HepG2 (cell line): Measurements from ENCODE around the gene BIRC5. TPM values are rescaled to one million over a fixed set of nuclear protein-coding genes. Genes with fewer than 3 reads are reported as not detected.
A peak's percentile ranks its signal among the peaks of the same experiment; 100 is the strongest.

Source experiments
- BRCA1 ChIP-seq: sonication (generic); formaldehyde crosslinking; IDR thresholded peaks from 2 replicates; pipeline ENCODE4 v1.4.0; 2020; ENCODE audit warnings: missing genetic modification reagents
- ELF4 ChIP-seq: sonication (generic); formaldehyde crosslinking; IDR thresholded peaks from 2 replicates; pipeline ENCODE4 v1.5.0; 2020; ENCODE audit warnings: missing genetic modification reagents, mild to moderate bottlenecking, moderate library complexity, borderline replicate concordance
- HHEX ChIP-seq: IDR thresholded peaks from 2 replicates; pipeline ENCODE4 v1.6.1; 2016; ENCODE audit warnings: control low read depth
- HIVEP1 ChIP-seq: sonication (generic); formaldehyde crosslinking; IDR thresholded peaks from 2 replicates; pipeline ENCODE4 v1.4.0; 2020; ENCODE audit warnings: mild to moderate bottlenecking, missing genetic modification reagents
- RCOR2 ChIP-seq: IDR thresholded peaks from 2 replicates; pipeline ENCODE4 v1.6.1; 2016; ENCODE audit warnings: missing biosample characterization, missing genetic modification reagents
- TAF15 ChIP-seq: fragments of 200-400 bp; formaldehyde crosslinking; IDR thresholded peaks from one replicate; pipeline ENCODE4 v1.6.1; 2018; ENCODE audit warnings: mild to moderate bottlenecking, low read depth, low read length; ENCODE audit not compliant: poor library complexity, severe bottlenecking
- TFDP2 ChIP-seq: sonication (generic); formaldehyde crosslinking; IDR thresholded peaks from 2 replicates; pipeline ENCODE4 v1.4.0; 2020; ENCODE audit warnings: missing genetic modification reagents
- ZBTB8A ChIP-seq: sonication (generic); formaldehyde crosslinking; IDR thresholded peaks from 2 replicates; pipeline ENCODE4 v1.4.0; 2020; ENCODE audit warnings: mild to moderate bottlenecking, low read depth, missing genetic modification reagents, borderline replicate concordance
- ZNF432 ChIP-seq: sonication (generic); formaldehyde crosslinking; IDR thresholded peaks from 2 replicates; pipeline ENCODE4 v1.5.0; 2020; ENCODE audit warnings: missing genetic modification reagents, mild to moderate bottlenecking, borderline replicate concordance
- ZNF512B ChIP-seq: sonication (generic); formaldehyde crosslinking; IDR thresholded peaks from 2 replicates; pipeline ENCODE4 v1.5.1; 2020; ENCODE audit warnings: missing genetic modification reagents, mild to moderate bottlenecking, borderline replicate concordance
- ZNF790 ChIP-seq: sonication (generic); formaldehyde crosslinking; IDR thresholded peaks from 2 replicates; pipeline ENCODE4 v1.8.0; 2022; ENCODE audit warnings: missing genetic modification reagents, mild to moderate bottlenecking, borderline replicate concordance
- polyA plus RNA-seq, 8 experiments: library from polyadenylated mRNA; depleted of rRNA in 3 of 8; stranded (reverse) in 7 of 8; unstranded in 1 of 8; fragments of >200 nt; fragmentation: Illumina TruSeq in 4 of 8; extraction: Trizol in 4 of 8; gene quantifications; 2 replicates each; pipeline versions ENCODE4 v1.2.1 to v1.2.3, GENCODE V29; 2011 to 2016; ENCODE audit warnings: low read depth in 4 of 8, missing spikeins in 1 of 8, mixed read lengths in 1 of 8; ENCODE audit not compliant: insufficient read depth in 1 of 8
- total RNA-seq, 5 experiments: library from RNA; depleted of rRNA; stranded (reverse); fragments of >200 nt; fragmentation: Illumina TruSeq; extraction: Trizol; gene quantifications; 2 replicates each; pipeline ENCODE4 v1.2.3, GENCODE V29; 2016; ENCODE audit warnings: low read depth in 1 of 5
- TF ChIP-seq, protein P1 (sequence below): sonication (generic); formaldehyde crosslinking; IDR thresholded peaks from 2 replicates; pipeline ENCODE4 v1.5.1; 2020; ENCODE audit warnings: mild to moderate bottlenecking, missing genetic modification reagents, moderate library complexity
- TF ChIP-seq, protein P2 (sequence below): sonication (generic); formaldehyde crosslinking; IDR thresholded peaks from 2 replicates; pipeline ENCODE4 v1.4.0; 2020; ENCODE audit warnings: missing genetic modification reagents
- TF ChIP-seq, protein P3 (sequence below): sonication (generic); formaldehyde crosslinking; IDR thresholded peaks from 2 replicates; pipeline ENCODE4 v1.5.0; 2020; ENCODE audit warnings: missing genetic modification reagents
- TF ChIP-seq, protein P4 (sequence below): sonication (generic); formaldehyde crosslinking; IDR thresholded peaks from 2 replicates; pipeline ENCODE4 v1.4.0; 2020; ENCODE audit warnings: missing genetic modification reagents, borderline replicate concordance

Gene BIRC5
- total and polyA plus RNA-seq, 2 of the 13 experiments (the other 11 are each of a cell fraction or from before 2014, with no cell fraction given), result 30.3 to 135 TPM

DNA sequence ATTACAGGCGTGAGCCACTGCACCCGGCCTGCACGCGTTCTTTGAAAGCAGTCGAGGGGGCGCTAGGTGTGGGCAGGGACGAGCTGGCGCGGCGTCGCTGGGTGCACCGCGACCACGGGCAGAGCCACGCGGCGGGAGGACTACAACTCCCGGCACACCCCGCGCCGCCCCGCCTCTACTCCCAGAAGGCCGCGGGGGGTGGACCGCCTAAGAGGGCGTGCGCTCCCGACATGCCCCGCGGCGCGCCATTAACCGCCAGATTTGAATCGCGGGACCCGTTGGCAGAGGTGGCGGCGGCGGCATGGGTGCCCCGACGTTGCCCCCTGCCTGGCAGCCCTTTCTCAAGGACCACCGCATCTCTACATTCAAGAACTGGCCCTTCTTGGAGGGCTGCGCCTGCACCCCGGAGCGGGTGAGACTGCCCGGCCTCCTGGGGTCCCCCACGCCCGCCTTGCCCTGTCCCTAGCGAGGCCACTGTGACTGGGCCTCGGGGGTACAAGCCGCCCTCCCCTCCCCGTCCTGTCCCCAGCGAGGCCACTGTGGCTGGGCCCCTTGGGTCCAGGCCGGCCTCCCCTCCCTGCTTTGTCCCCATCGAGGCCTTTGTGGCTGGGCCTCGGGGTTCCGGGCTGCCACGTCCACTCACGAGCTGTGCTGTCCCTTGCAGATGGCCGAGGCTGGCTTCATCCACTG is at the start of gene BIRC5 (continued):
- TF ChIP-seq TFDP2 (CRISPR knock-in tag) (peak; percentile 100), RCOR2 (CRISPR knock-in tag) (0 out of 2 replicates have a peak, but pooled peaks have one; percentile 22), BRCA1 (CRISPR knock-in tag) (peak; percentile 81; the same call in 1 of the 2 replicates), TAF15 (peak; percentile 77), ZNF512B (CRISPR knock-in tag) (no peak), ZNF790 (CRISPR knock-in tag) (peak; percentile 10; the same call in 1 of the 2 replicates), ZBTB8A (CRISPR knock-in tag) (no peak), ELF4 (CRISPR knock-in tag) (no peak), ZNF432 (CRISPR knock-in tag) (no peak), HIVEP1 (CRISPR knock-in tag) (no peak; the same call in 1 of the 2 replicates), HHEX (CRISPR knock-in tag) (no peak)
- TF ChIP-seq, protein P1, sequence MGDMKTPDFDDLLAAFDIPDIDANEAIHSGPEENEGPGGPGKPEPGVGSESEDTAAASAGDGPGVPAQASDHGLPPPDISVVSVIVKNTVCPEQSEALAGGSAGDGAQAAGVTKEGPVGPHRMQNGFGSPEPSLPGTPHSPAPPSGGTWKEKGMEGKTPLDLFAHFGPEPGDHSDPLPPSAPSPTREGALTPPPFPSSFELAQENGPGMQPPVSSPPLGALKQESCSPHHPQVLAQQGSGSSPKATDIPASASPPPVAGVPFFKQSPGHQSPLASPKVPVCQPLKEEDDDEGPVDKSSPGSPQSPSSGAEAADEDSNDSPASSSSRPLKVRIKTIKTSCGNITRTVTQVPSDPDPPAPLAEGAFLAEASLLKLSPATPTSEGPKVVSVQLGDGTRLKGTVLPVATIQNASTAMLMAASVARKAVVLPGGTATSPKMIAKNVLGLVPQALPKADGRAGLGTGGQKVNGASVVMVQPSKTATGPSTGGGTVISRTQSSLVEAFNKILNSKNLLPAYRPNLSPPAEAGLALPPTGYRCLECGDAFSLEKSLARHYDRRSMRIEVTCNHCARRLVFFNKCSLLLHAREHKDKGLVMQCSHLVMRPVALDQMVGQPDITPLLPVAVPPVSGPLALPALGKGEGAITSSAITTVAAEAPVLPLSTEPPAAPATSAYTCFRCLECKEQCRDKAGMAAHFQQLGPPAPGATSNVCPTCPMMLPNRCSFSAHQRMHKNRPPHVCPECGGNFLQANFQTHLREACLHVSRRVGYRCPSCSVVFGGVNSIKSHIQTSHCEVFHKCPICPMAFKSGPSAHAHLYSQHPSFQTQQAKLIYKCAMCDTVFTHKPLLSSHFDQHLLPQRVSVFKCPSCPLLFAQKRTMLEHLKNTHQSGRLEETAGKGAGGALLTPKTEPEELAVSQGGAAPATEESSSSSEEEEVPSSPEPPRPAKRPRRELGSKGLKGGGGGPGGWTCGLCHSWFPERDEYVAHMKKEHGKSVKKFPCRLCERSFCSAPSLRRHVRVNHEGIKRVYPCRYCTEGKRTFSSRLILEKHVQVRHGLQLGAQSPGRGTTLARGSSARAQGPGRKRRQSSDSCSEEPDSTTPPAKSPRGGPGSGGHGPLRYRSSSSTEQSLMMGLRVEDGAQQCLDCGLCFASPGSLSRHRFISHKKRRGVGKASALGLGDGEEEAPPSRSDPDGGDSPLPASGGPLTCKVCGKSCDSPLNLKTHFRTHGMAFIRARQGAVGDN (CRISPR knock-in tag), result peak; percentile 95
- TF ChIP-seq, protein P2, sequence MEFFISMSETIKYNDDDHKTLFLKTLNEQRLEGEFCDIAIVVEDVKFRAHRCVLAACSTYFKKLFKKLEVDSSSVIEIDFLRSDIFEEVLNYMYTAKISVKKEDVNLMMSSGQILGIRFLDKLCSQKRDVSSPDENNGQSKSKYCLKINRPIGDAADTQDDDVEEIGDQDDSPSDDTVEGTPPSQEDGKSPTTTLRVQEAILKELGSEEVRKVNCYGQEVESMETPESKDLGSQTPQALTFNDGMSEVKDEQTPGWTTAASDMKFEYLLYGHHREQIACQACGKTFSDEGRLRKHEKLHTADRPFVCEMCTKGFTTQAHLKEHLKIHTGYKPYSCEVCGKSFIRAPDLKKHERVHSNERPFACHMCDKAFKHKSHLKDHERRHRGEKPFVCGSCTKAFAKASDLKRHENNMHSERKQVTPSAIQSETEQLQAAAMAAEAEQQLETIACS (CRISPR knock-in tag), result no peak; the same call in 1 of the 2 replicates
- TF ChIP-seq, protein P3, sequence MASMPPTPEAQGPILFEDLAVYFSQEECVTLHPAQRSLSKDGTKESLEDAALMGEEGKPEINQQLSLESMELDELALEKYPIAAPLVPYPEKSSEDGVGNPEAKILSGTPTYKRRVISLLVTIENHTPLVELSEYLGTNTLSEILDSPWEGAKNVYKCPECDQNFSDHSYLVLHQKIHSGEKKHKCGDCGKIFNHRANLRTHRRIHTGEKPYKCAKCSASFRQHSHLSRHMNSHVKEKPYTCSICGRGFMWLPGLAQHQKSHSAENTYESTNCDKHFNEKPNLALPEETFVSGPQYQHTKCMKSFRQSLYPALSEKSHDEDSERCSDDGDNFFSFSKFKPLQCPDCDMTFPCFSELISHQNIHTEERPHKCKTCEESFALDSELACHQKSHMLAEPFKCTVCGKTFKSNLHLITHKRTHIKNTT (CRISPR knock-in tag), result no peak
- TF ChIP-seq, protein P4, sequence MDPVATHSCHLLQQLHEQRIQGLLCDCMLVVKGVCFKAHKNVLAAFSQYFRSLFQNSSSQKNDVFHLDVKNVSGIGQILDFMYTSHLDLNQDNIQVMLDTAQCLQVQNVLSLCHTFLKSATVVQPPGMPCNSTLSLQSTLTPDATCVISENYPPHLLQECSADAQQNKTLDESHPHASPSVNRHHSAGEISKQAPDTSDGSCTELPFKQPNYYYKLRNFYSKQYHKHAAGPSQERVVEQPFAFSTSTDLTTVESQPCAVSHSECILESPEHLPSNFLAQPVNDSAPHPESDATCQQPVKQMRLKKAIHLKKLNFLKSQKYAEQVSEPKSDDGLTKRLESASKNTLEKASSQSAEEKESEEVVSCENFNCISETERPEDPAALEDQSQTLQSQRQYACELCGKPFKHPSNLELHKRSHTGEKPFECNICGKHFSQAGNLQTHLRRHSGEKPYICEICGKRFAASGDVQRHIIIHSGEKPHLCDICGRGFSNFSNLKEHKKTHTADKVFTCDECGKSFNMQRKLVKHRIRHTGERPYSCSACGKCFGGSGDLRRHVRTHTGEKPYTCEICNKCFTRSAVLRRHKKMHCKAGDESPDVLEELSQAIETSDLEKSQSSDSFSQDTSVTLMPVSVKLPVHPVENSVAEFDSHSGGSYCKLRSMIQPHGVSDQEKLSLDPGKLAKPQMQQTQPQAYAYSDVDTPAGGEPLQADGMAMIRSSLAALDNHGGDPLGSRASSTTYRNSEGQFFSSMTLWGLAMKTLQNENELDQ, result no peak
